Tibial nerve (tissue), 4 donors: ENCODE measurements around the gene TBC1D1. TPM values are rescaled to one million over a fixed set of nuclear protein-coding genes. Genes with fewer than 3 reads are reported as not detected.

Experiments
- DNase-seq, 2 donors: peaks; one replicate each; pipeline ENCODE4 v3.0.0-alpha.2; 2019; ENCODE audit warnings: low spot score in 2 of 2
- H3K27ac ChIP-seq, 4 donors: fragments of 200-600 bp; sonication (generic) in 3 of 4; one replicate each; pipeline ENCODE4 v1.5.1; 2017 to 2019; ENCODE audit warnings: mild to moderate bottlenecking in 1 of 4
- H3K27me3 ChIP-seq, 2 donors: fragments of 200-600 bp; sonication (generic) in 1 of 2; one replicate each; pipeline versions ENCODE4 v1.5.1 to v1.6.0; 2017 to 2019
- H3K36me3 ChIP-seq, 3 donors: fragments of 200-600 bp; sonication (generic); one replicate each; pipeline ENCODE4 v1.5.1; 2018 to 2019
- H3K4me1 ChIP-seq, 4 donors: fragments of 200-600 bp; sonication (generic) in 3 of 4; one replicate each; pipeline ENCODE4 v1.5.1; 2017 to 2019
- H3K4me3 ChIP-seq, 4 donors: fragments of 200-600 bp; sonication (generic) in 3 of 4; one replicate each; pipeline ENCODE4 v1.5.1; 2017 to 2019; ENCODE audit warnings: mild to moderate bottlenecking in 1 of 4, moderate library complexity in 1 of 4
- H3K9me3 ChIP-seq, 4 donors: fragments of 200-600 bp; sonication (generic) in 3 of 4; one replicate each; pipeline ENCODE4 v1.5.1; 2017 to 2019
- EP300 ChIP-seq, 2 donors: sonication (generic); formaldehyde crosslinking; IDR thresholded peaks; one replicate each; pipeline ENCODE4 v1.6.1; 2017; ENCODE audit warnings: antibody characterized with exemption in 2 of 2, mild to moderate bottlenecking in 1 of 2
- POLR2A ChIP-seq, 2 donors: fragments of 450-650 bp; IDR thresholded peaks; one replicate each; pipeline ENCODE4 v1.6.1; 2017; ENCODE audit warnings: antibody characterized with exemption in 2 of 2, mild to moderate bottlenecking in 2 of 2, moderate library complexity in 2 of 2
- WGBS, 2 donors: methylation state at CpG; one replicate each; pipeline ENCODE4 v1.1.5; 2018; 5-methylcytosine and 5-hydroxymethylcytosine counted together
- total RNA-seq, 4 donors: library from RNA; depleted of rRNA; stranded (reverse); fragments of >200 nt; gene quantifications; one replicate each; pipeline ENCODE4 v1.1.0, GENCODE V29; 2016
- TF ChIP-seq, protein P1 (sequence below), 5 experiments: fragments of 200-600 bp in 3 of 5; fragments of 450-650 bp in 2 of 5; sonication (generic) in 3 of 5; IDR thresholded peaks; one replicate each; pipeline ENCODE4 v1.5.1; 2016 to 2019; ENCODE audit warnings: antibody characterized with exemption in 5 of 5, mild to moderate bottlenecking in 3 of 5, moderate library complexity in 2 of 5

TBC1D1 gene
- total RNA-seq, 4 donors from 2014 or later: 41.6 to 97.8 (median 62.5) TPM

DNA sequence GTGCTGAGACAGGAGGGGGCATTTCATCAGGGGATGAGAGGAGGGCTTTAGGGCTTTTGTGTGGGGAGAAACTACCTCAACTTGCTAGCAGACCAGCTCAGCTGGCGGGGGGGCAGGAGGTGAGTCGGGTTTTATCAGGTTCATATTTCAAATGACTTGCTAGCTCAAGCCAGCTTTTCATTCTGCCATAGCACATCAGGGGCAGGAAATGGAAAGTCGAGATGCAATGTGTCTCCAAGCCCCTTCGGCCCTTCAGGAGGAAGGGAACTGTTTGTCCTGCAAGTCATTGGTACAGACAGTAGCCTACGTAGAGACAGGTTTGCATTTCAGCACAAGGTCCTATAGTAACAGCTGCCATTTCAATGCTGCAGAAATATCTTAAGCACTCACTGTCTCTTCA lies 263.4 kb downstream of the TBC1D1 start:
- H3K9me3 ChIP-seq: no peaks in the 10 kb centered on the region
- DNase-seq: no peak
- TF ChIP-seq EP300 (IDR thresholded peaks at IDR 0.05) (no peak), POLR2A (IDR thresholded peaks at IDR 0.05) (no peak)
- TF ChIP-seq, protein P1, sequence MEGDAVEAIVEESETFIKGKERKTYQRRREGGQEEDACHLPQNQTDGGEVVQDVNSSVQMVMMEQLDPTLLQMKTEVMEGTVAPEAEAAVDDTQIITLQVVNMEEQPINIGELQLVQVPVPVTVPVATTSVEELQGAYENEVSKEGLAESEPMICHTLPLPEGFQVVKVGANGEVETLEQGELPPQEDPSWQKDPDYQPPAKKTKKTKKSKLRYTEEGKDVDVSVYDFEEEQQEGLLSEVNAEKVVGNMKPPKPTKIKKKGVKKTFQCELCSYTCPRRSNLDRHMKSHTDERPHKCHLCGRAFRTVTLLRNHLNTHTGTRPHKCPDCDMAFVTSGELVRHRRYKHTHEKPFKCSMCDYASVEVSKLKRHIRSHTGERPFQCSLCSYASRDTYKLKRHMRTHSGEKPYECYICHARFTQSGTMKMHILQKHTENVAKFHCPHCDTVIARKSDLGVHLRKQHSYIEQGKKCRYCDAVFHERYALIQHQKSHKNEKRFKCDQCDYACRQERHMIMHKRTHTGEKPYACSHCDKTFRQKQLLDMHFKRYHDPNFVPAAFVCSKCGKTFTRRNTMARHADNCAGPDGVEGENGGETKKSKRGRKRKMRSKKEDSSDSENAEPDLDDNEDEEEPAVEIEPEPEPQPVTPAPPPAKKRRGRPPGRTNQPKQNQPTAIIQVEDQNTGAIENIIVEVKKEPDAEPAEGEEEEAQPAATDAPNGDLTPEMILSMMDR (IDR thresholded peaks at IDR 0.05): no peak
- peak overlapping the region in 2 of 4 donors; percentile 74 to 76 for H3K27ac ChIP-seq
- WGBS, 2 donors: 60 to 66% methylated on average over 5 of the region's 5 CpGs
- H3K4me3 ChIP-seq: no peak overlapping the region
- H3K4me1 ChIP-seq: peaks cover 0 to 55% (median 17%) of the 10 kb centered on the region in 4 donors
- no peaks in the 10 kb centered on the region for H3K36me3 ChIP-seq
- no peaks in the 10 kb centered on the region for H3K27me3 ChIP-seq

- Histone ChIP-seq H3K4me3 (no peak overlapping the region), H3K4me1 (peaks cover 0 to 49% (median 17%) of the 10 kb centered on the region in 4 donors), H3K27ac (peak overlapping the region in 3 of 4 donors; percentile 58 to 76 (median 74)), H3K36me3 (no peaks in the 10 kb centered on the region), H3K9me3 (no peaks in the 10 kb centered on the region), H3K27me3 (no peaks in the 10 kb centered on the region)
- TF ChIP-seq, protein P1 (IDR thresholded peaks at IDR 0.05): no peak
- TF ChIP-seq POLR2A (IDR thresholded peaks at IDR 0.05) (no peak), EP300 (IDR thresholded peaks at IDR 0.05) (peak in 1 of 2 donors; percentile 19)
- DNase-seq: peak in 1 of 2 donors; percentile 31
- 50 to 52% methylated on average over 16 to 17 of the region's 17 CpGs for WGBS, 2 donors
Measured at GRCh38 chr4:38154681-38155588, 264.1 kb downstream of the TBC1D1 start.

GRCh38 chr4:38155589-38156294 lies 264.9 kb downstream of the TBC1D1 start:
- TF ChIP-seq, protein P1 (IDR thresholded peaks at IDR 0.05): no peak
- TF ChIP-seq POLR2A (IDR thresholded peaks at IDR 0.05) (no peak), EP300 (IDR thresholded peaks at IDR 0.05) (no peak)
- no peaks in the 10 kb centered on the region for H3K36me3 ChIP-seq
- peaks cover 0 to 47% (median 21%) of the 10 kb centered on the region in 4 donors for H3K4me1 ChIP-seq
- no peak overlapping the region for H3K4me3 ChIP-seq
- 74 to 88% methylated on average over 7 of the region's 7 CpGs for WGBS, 2 donors
- H3K27me3 ChIP-seq: no peaks in the 10 kb centered on the region
- peak overlapping the region in 2 of 4 donors; percentile 58 to 74 for H3K27ac ChIP-seq
- no peaks in the 10 kb centered on the region for H3K9me3 ChIP-seq
- no peak for DNase-seq

- H3K27ac ChIP-seq: no peak overlapping the region
- 23 to 50% methylated on average over 1 of the region's 1 CpG for WGBS, 2 donors
- H3K4me1 ChIP-seq: peaks cover 0 to 54% (median 24%) of the 10 kb centered on the region in 4 donors
- H3K27me3 ChIP-seq: no peaks in the 10 kb centered on the region
- no peaks in the 10 kb centered on the region for H3K36me3 ChIP-seq
- no peak for TF ChIP-seq POLR2A (IDR thresholded peaks at IDR 0.05)
- no peak for TF ChIP-seq EP300 (IDR thresholded peaks at IDR 0.05)
- TF ChIP-seq, protein P1 (IDR thresholded peaks at IDR 0.05): no peak
- no peak overlapping the region for H3K4me3 ChIP-seq
- H3K9me3 ChIP-seq: no peaks in the 10 kb centered on the region
- no peak for DNase-seq
Measured at GRCh38 chr4:38157592-38157991, 266.7 kb downstream of the TBC1D1 start.
